H1 (cell line): ENCODE measurements around the gene CCDC120. TPM values are rescaled to one million over a fixed set of nuclear protein-coding genes. Genes with fewer than 3 reads are reported as not detected.

Experiments used
- CHD7 ChIP-seq: fragments of 300-600 bp; sonication (generic); IDR thresholded peaks from 2 replicates; pipeline ENCODE4 v1.7.1; 2012; ENCODE audit warnings: low read length, moderate library complexity, mild to moderate bottlenecking, inconsistent platforms; ENCODE audit not compliant: insufficient replicate concordance
- HDAC2 ChIP-seq, 2 experiments: fragments of 300-600 bp in 1 of 2; sonication (generic) in 1 of 2; IDR thresholded peaks; 2 replicates each; pipeline ENCODE4 v1.6.1; 2011 to 2012; ENCODE audit warnings: low read depth in 2 of 2, low read length in 2 of 2, mild to moderate bottlenecking in 2 of 2, moderate library complexity in 2 of 2, borderline replicate concordance in 1 of 2, inconsistent platforms in 1 of 2
- RAD21 ChIP-seq, 2 experiments: IDR thresholded peaks in 1 of 2; conservative IDR thresholded peaks in 1 of 2; 2 replicates each; pipeline ENCODE4 v1.6.1; 2011; ENCODE audit warnings: low read depth in 2 of 2, low read length in 2 of 2, improper control_type of control experiment in 1 of 2, inconsistent platforms in 1 of 2, mild to moderate bottlenecking in 1 of 2, moderate library complexity in 1 of 2
- RBBP5 ChIP-seq: IDR thresholded peaks from 2 replicates; pipeline ENCODE4 v1.7.1; 2012; ENCODE audit warnings: low read depth, mild to moderate bottlenecking, inconsistent platforms, low read length, moderate library complexity, borderline replicate concordance
- polyA plus RNA-seq, 7 experiments: library from polyadenylated mRNA; depleted of rRNA in 3 of 7; stranded (reverse) in 5 of 7; unstranded in 2 of 7; fragments of >200 nt in 5 of 7; fragments of 200-250 nt in 2 of 7; gene quantifications; 1 replicate in 5 of 7; 2 replicates in 1 of 7; 4 replicates in 1 of 7; pipeline versions ENCODE4 v1.2.1 to v1.2.3, GENCODE V29; 2011 to 2013; ENCODE audit warnings: missing spikeins in 2 of 7, mixed read lengths in 2 of 7
- total RNA-seq: library from RNA; stranded (reverse); fragmentation: NEBNext Ultra II Directional; extraction: Animal tissue kit (Norgen Biotek cat#: 25700); gene quantifications from 2 replicates; pipeline ENCODE4 v1.2.1, GENCODE V29; 2021

CCDC120 gene
- total and polyA plus RNA-seq, 2 of the 8 experiments (the other 6 are each of a cell fraction or from before 2014, with no cell fraction given), result 4.9 to 11.9 TPM

DNA sequence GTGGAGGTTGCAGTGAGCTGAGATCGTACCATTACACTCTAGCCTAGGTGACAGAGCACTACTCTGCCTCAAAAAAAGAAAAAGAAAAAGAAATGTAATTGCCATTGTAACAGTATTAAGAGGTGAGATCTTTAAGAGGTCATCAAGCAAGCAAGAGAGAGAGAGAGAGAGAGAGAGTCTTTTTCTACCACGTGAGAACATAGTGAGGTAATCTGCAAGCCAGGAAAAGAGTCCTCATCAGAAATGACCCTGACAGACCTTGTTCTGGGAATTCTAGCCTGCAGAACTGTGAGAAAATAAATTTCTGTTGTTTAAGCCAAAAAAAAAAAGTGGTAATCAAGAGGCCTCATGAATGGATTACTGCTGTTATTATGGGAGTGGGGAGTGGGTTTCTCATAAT is 49.8 kb downstream of the CCDC120 start (continued):
- no peak for TF ChIP-seq CHD7
- no peak for TF ChIP-seq HDAC2 (IDR thresholded peaks at IDR 0.05; ENCODE audit: borderline replicate concordance in 1 of 2, low read depth in 2 of 2, low read length in 2 of 2)
- no peak for TF ChIP-seq RAD21 (IDR thresholded peaks at IDR 0.05 in 1 of 2, conservative IDR thresholded peaks at IDR 0.05 in 1 of 2; ENCODE audit: low read depth in 2 of 2, low read length in 2 of 2)
- TF ChIP-seq RBBP5, result no peak
